Keratinocyte (primary cell): Measurements from ENCODE around the gene LRWD1. TPM values are rescaled to one million over a fixed set of nuclear protein-coding genes. Genes with fewer than 3 reads are reported as not detected.

Source experiments
- DNase-seq: peaks from one replicate; pipeline ENCODE4 v3.0.0-alpha.2; 2011; ENCODE audit warnings: low read depth, missing footprints, low spot score
- FAIRE-seq: peaks from 2 replicates; lab custom pipeline; 2011; peaks lifted over from hg19 to GRCh38; lab: Jason Lieb, UNC
- H2AFZ ChIP-seq: 2 replicates; pipeline ENCODE4 v1.6.0; 2012; ENCODE audit warnings: low read length, control low read depth, inconsistent platforms; ENCODE audit not compliant: control insufficient read depth
- H3K27ac ChIP-seq: 2 replicates; pipeline ENCODE4 v1.5.1; 2011; ENCODE audit warnings: low read length; ENCODE audit not compliant: control insufficient read depth, insufficient read depth
- H3K27me3 ChIP-seq: 3 replicates; pipeline ENCODE4 v1.6.0; 2011; ENCODE audit warnings: low read length; ENCODE audit not compliant: control insufficient read depth, insufficient read depth; ENCODE audit errors: extremely low read depth
- H3K36me3 ChIP-seq, 2 experiments: 2 replicates in 1 of 2; 3 replicates in 1 of 2; pipeline ENCODE4 v1.5.1; 2011; ENCODE audit warnings: low read length in 2 of 2, mild to moderate bottlenecking in 1 of 2; ENCODE audit not compliant: control insufficient read depth in 2 of 2, insufficient read depth in 2 of 2; ENCODE audit errors: extremely low read depth in 1 of 2
- H3K4me1 ChIP-seq: 3 replicates; pipeline ENCODE4 v1.5.1; 2011; ENCODE audit warnings: low read length; ENCODE audit not compliant: control insufficient read depth, insufficient read depth; ENCODE audit errors: extremely low read depth
- H3K4me2 ChIP-seq: 3 replicates; pipeline ENCODE4 v1.6.0; 2011; ENCODE audit warnings: low read depth, low read length; ENCODE audit not compliant: control insufficient read depth, insufficient read depth; ENCODE audit errors: extremely low read depth
- H3K4me3 ChIP-seq, 3 experiments: fragments of 200-600 bp in 1 of 3; sonication (generic) in 1 of 3; 2 replicates in 2 of 3; 3 replicates in 1 of 3; pipeline ENCODE4 v1.5.1; 2011 to 2016; ENCODE audit warnings: low read length in 3 of 3, mild to moderate bottlenecking in 3 of 3, control low read depth in 2 of 3, inconsistent platforms in 1 of 3, low read depth in 1 of 3, mixed read lengths in 1 of 3, mixed run types in 1 of 3, moderate library complexity in 1 of 3; ENCODE audit not compliant: control insufficient read depth in 2 of 3, insufficient read depth in 2 of 3; ENCODE audit errors: extremely low read depth in 1 of 3
- H3K79me2 ChIP-seq: 2 replicates; pipeline ENCODE4 v1.6.0; 2012; ENCODE audit warnings: low read length; ENCODE audit not compliant: control insufficient read depth, insufficient read depth
- H3K9ac ChIP-seq: 3 replicates; pipeline ENCODE4 v1.6.0; 2011; ENCODE audit warnings: low read length; ENCODE audit not compliant: control insufficient read depth, insufficient read depth; ENCODE audit errors: extremely low read depth
- H3K9me1 ChIP-seq: 3 replicates; pipeline ENCODE4 v1.6.0; 2011; ENCODE audit warnings: low read length; ENCODE audit not compliant: control insufficient read depth, insufficient read depth; ENCODE audit errors: extremely low read depth
- H3K9me3 ChIP-seq: 2 replicates; pipeline ENCODE4 v1.5.1; 2012; ENCODE audit warnings: low read depth, low read length; ENCODE audit not compliant: control insufficient read depth
- H4K20me1 ChIP-seq: 3 replicates; pipeline ENCODE4 v1.6.0; 2011; ENCODE audit warnings: low read length; ENCODE audit not compliant: control insufficient read depth, insufficient read depth; ENCODE audit errors: extremely low read depth
- CTCF ChIP-seq, 3 experiments: IDR thresholded peaks in 1 of 3; conservative IDR thresholded peaks in 1 of 3; optimal IDR thresholded peaks in 1 of 3; 2 replicates in 2 of 3; 3 replicates in 1 of 3; pipeline versions ENCODE3 to v1.5.1; 2011; ENCODE audit warnings: low read length in 3 of 3, mild to moderate bottlenecking in 3 of 3, moderate library complexity in 2 of 3, control low read depth in 1 of 3, inconsistent platforms in 1 of 3; ENCODE audit not compliant: insufficient read depth in 2 of 3; ENCODE audit errors: extremely low read depth in 1 of 3
- EZH2 ChIP-seq: IDR thresholded peaks from one replicate; pipeline ENCODE4 v1.6.1; 2012; ENCODE audit warnings: inconsistent platforms, mild to moderate bottlenecking, low read length, moderate library complexity
- dilution Hi-C: fragments of 300-500 bp; cut with MboI; formaldehyde crosslinking; loops from one replicate; pipeline ENCODE4 v1.7.0; 2020; ENCODE audit warnings: low sequenced_read_pairs; ENCODE audit not compliant: extremely low pct_ligation_motif_present
- polyA plus RNA-seq, 5 experiments: library from polyadenylated mRNA; depleted of rRNA in 3 of 5; stranded (reverse) in 3 of 5; stranded (forward) in 1 of 5; unstranded in 1 of 5; fragments of >200 nt; gene quantifications; 1 replicate in 1 of 5; 2 replicates in 3 of 5; 3 replicates in 1 of 5; pipeline versions ENCODE4 v1.2.1 to v1.2.3, GENCODE V29; 2011 to 2012; ENCODE audit warnings: missing spikeins in 2 of 5, low read depth in 1 of 5, low replicate concordance in 1 of 5

The LRWD1 gene
- polyA plus RNA-seq, 1 donor (not counting 4 experiments of a cell fraction or from before 2014, with no cell fraction given) = 11.3 TPM

GRCh38 chr7:102418592-102418991, 46.2 kb upstream of the LRWD1 start:
- H3K9ac ChIP-seq = no peak overlapping the region
- no peak overlapping the region for H3K4me3 ChIP-seq
- H4K20me1 ChIP-seq = no peaks in the 10 kb centered on the region
- no peaks in the 10 kb centered on the region for H3K4me1 ChIP-seq
- no peaks in the 10 kb centered on the region for H3K79me2 ChIP-seq
- TF ChIP-seq EZH2 (no peak), CTCF (optimal IDR thresholded peaks at IDR 0.05 in 1 of 3, IDR thresholded peaks at IDR 0.05 in 1 of 3, conservative IDR thresholded peaks at IDR 0.05 in 1 of 3; ENCODE audit: extremely low read depth in 1 of 3, insufficient read depth in 2 of 3, low read length in 3 of 3) (no peak)
- FAIRE-seq (no peak), DNase-seq (no peak)
- no peaks in the 10 kb centered on the region for H3K9me1 ChIP-seq
- no peaks in the 10 kb centered on the region for H3K9me3 ChIP-seq
- dilution Hi-C loops = no loop called here
- H3K27me3 ChIP-seq = no peaks in the 10 kb centered on the region
- H3K27ac ChIP-seq = no peak overlapping the region
- H2AFZ ChIP-seq = no peak overlapping the region
- H3K36me3 ChIP-seq = peaks cover 23 to 25% of the 10 kb centered on the region in 2 experiments
- H3K4me2 ChIP-seq = no peak overlapping the region

- Histone ChIP-seq H3K4me1 (no peaks in the 10 kb centered on the region), H3K9me3 (no peaks in the 10 kb centered on the region), H3K27ac (no peak overlapping the region), H3K9me1 (no peaks in the 10 kb centered on the region), H2AFZ (no peak overlapping the region), H4K20me1 (no peaks in the 10 kb centered on the region), H3K4me3 (no peak overlapping the region), H3K36me3 (peaks cover 22 to 31% of the 10 kb centered on the region in 2 experiments), H3K79me2 (no peaks in the 10 kb centered on the region), H3K9ac (no peak overlapping the region), H3K27me3 (no peaks in the 10 kb centered on the region), H3K4me2 (no peak overlapping the region)
- DNase-seq (no peak), FAIRE-seq (no peak)
- no peak for TF ChIP-seq EZH2
- TF ChIP-seq CTCF (optimal IDR thresholded peaks at IDR 0.05 in 1 of 3, IDR thresholded peaks at IDR 0.05 in 1 of 3, conservative IDR thresholded peaks at IDR 0.05 in 1 of 3; ENCODE audit: extremely low read depth in 1 of 3, insufficient read depth in 2 of 3, low read length in 3 of 3) = no peak
- dilution Hi-C loops = no loop called here
These were observed 43.0 kb upstream of the LRWD1 start for GRCh38 chr7:102421706-102422240.
